Liver (tissue), 9 donors: ENCODE results near the gene KIF11. TPM values are rescaled to one million over a fixed set of nuclear protein-coding genes. Genes with fewer than 3 reads are reported as not detected.

Experiments used
- DNase-seq: peaks from one replicate; pipeline ENCODE4 v3.0.0-alpha.2; 2017; ENCODE audit warnings: low spot score
- H3K27ac ChIP-seq, 2 donors: one replicate each; pipeline ENCODE4 v1.7.0; 2013; ENCODE audit warnings: inconsistent platforms in 2 of 2, low read length in 2 of 2, control low read depth in 1 of 2, low read depth in 1 of 2, mild to moderate bottlenecking in 1 of 2
- H3K27me3 ChIP-seq, 4 donors: one replicate each; pipeline versions ENCODE4 v1.6.1 to v1.7.0; 2013; ENCODE audit warnings: low read length in 3 of 4, inconsistent platforms in 1 of 4, mild to moderate bottlenecking in 1 of 4, moderate library complexity in 1 of 4; ENCODE audit not compliant: control insufficient read depth in 4 of 4, insufficient read depth in 4 of 4
- H3K36me3 ChIP-seq, 4 donors: one replicate each; pipeline versions ENCODE4 v1.6.1 to v1.7.0; 2013; ENCODE audit warnings: low read length in 3 of 4, mild to moderate bottlenecking in 3 of 4, low read depth in 1 of 4, moderate library complexity in 1 of 4; ENCODE audit not compliant: control insufficient read depth in 4 of 4, insufficient read depth in 3 of 4
- H3K4me1 ChIP-seq, 4 donors: one replicate each; pipeline versions ENCODE4 v1.6.1 to v1.7.0; 2013; ENCODE audit warnings: low read length in 3 of 4, mild to moderate bottlenecking in 3 of 4, moderate library complexity in 1 of 4; ENCODE audit not compliant: control insufficient read depth in 4 of 4, insufficient read depth in 4 of 4
- H3K4me3 ChIP-seq, 3 donors: one replicate each; pipeline versions ENCODE4 v1.6.1 to v1.7.0; 2013; ENCODE audit warnings: low read length in 3 of 3, control low read depth in 1 of 3, low read depth in 1 of 3, mild to moderate bottlenecking in 1 of 3
- H3K9ac ChIP-seq, 2 donors: one replicate each; pipeline ENCODE4 v1.7.0; 2013; ENCODE audit warnings: low read length in 2 of 2, mild to moderate bottlenecking in 2 of 2, moderate library complexity in 2 of 2, control low read depth in 1 of 2, low read depth in 1 of 2
- H3K9me3 ChIP-seq, 4 donors: one replicate each; pipeline versions ENCODE4 v1.6.1 to v1.7.0; 2013; ENCODE audit warnings: low read length in 3 of 4; ENCODE audit not compliant: control insufficient read depth in 4 of 4
- EGR1 ChIP-seq, 2 donors: IDR thresholded peaks; 2 replicates each; pipeline ENCODE4 v1.6.1; 2016 to 2018; ENCODE audit warnings: antibody characterized with exemption in 2 of 2, low read depth in 2 of 2
- FOXA2 ChIP-seq: IDR thresholded peaks from 2 replicates; pipeline ENCODE4 v1.6.1; 2016; ENCODE audit warnings: antibody characterized with exemption
- HNF4A ChIP-seq, 2 donors: conservative IDR thresholded peaks; 2 replicates each; pipeline ENCODE4 v1.6.1; 2016; ENCODE audit warnings: antibody characterized with exemption in 2 of 2, mild to moderate bottlenecking in 2 of 2
- HNF4G ChIP-seq: IDR thresholded peaks from 2 replicates; pipeline ENCODE4 v1.6.1; 2016; ENCODE audit warnings: antibody characterized with exemption
- JUND ChIP-seq, 2 donors: IDR thresholded peaks; 2 replicates each; pipeline ENCODE4 v1.6.1; 2016; ENCODE audit warnings: antibody characterized with exemption in 2 of 2
- RAD21 ChIP-seq, 2 donors: IDR thresholded peaks; 2 replicates each; pipeline ENCODE4 v1.6.1; 2016; ENCODE audit warnings: antibody characterized with exemption in 2 of 2, mild to moderate bottlenecking in 2 of 2
- TAF1 ChIP-seq: conservative IDR thresholded peaks from 2 replicates; pipeline ENCODE4 v1.6.1; 2016; ENCODE audit warnings: antibody characterized with exemption, mild to moderate bottlenecking
- WGBS: extraction: QIAGEN DNeasy Blood & Tissue Kit; methylation state at CpG from one replicate; pipeline ENCODE4 v1.1.7; 2013; 5-methylcytosine and 5-hydroxymethylcytosine counted together
- polyA plus RNA-seq, 2 donors: library from polyadenylated mRNA; stranded (reverse) in 1 of 2; unstranded in 1 of 2; fragments of 200-250 nt in 1 of 2; fragments of >200 nt in 1 of 2; fragmentation: Nextera tagmentation in 1 of 2; extraction: Ambion mirVana in 1 of 2; gene quantifications; one replicate each; pipeline versions ENCODE4 v1.2.1 to v1.2.3, GENCODE V29; 2013 to 2015
- total RNA-seq, 2 donors: library from RNA; depleted of rRNA; stranded (reverse); fragments of >200 nt; gene quantifications; one replicate each; pipeline ENCODE4 v1.2.3, GENCODE V29; 2014
- TF ChIP-seq, protein P1 (sequence below): IDR thresholded peaks from 2 replicates; pipeline ENCODE4 v1.6.1; 2016; ENCODE audit warnings: antibody characterized with exemption
- TF ChIP-seq, protein P2 (sequence below): IDR thresholded peaks from 2 replicates; pipeline ENCODE4 v1.6.1; 2016; ENCODE audit warnings: antibody characterized with exemption
- TF ChIP-seq, protein P3 (sequence below): IDR thresholded peaks from 2 replicates; pipeline ENCODE4 v1.6.1; 2016; ENCODE audit warnings: antibody characterized with exemption, mild to moderate bottlenecking
- TF ChIP-seq, protein P4 (sequence below): IDR thresholded peaks from 2 replicates; pipeline ENCODE4 v1.6.1; 2016; ENCODE audit warnings: antibody characterized with exemption
- TF ChIP-seq, protein P5 (sequence below): fragments of 150-350 bp; IDR thresholded peaks from 2 replicates; pipeline ENCODE4 v1.5.1; 2017; ENCODE audit warnings: improper control_type of control experiment, low read depth, low read length; ENCODE audit not compliant: missing input control
- donor health status: healthy.
- donor health status: healthy.
- donor health status: healthy.
- donor health status: healthy.
- donor health status: healthy.

KIF11 gene
- total and polyA plus RNA-seq, 4 donors, result 0.25 to 29.2 (median 0.58) TPM

DNA sequence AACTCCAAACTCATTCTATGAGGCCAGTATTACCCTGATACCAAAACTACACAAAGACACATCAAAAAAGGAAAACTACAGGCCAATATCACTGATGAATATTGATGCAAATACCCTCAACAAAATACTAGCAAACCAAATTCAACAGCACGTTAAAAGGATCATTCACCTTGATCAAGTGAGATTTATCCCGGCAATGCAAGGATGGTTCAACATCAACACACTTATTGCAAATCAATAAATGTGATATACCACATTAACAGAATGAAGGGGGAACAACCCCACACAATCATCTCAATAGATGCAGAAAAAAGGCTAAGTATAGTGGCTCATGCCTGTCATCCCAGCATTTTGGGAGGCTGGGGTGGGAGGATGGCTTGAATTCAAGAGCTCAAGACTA lies 39.0 kb upstream of the KIF11 start:
- Histone ChIP-seq H3K4me3 (no peak overlapping the region), H3K9me3 (peaks cover 0 to 6% (median 3%) of the 10 kb centered on the region in 4 donors), H3K27me3 (no peaks in the 10 kb centered on the region), H3K36me3 (peaks cover 3 to 9% (median 7%) of the 10 kb centered on the region in 4 donors), H3K27ac (no peak overlapping the region), H3K9ac (no peak overlapping the region), H3K4me1 (no peaks in the 10 kb centered on the region)
- whole genome bisulfite sequencing, result 97% methylated on average over 2 of the region's 2 CpGs
- no peak for DNase-seq
- no peak for TF ChIP-seq FOXA2
- TF ChIP-seq RAD21 (IDR thresholded peaks at IDR 0.05), result no peak

DNA sequence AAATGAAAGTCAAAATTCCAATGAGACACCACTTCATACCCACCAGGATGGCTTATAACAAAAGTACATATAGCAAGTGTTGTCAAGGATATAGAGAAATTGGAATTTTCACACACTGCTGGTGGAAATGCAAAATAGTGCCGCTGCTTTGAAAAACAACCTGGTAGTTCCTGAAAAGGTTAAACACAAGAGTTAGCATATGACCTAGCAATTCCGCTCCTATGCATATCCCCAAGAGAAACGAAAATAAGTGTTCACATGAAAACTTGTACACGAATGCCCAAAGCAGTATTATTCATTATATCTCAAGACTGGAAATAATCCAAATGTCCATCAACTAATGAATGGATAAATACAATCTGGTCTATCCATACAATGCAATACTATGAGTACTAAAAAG lies 33.9 kb upstream of the KIF11 start:
- no peaks in the 10 kb centered on the region for H3K4me1 ChIP-seq
- no peaks in the 10 kb centered on the region for H3K27me3 ChIP-seq
- 99% methylated on average over 4 of the region's 4 CpGs for WGBS
- peaks cover 0 to 3% (median 3%) of the 10 kb centered on the region in 4 donors for H3K9me3 ChIP-seq
- no peak overlapping the region for H3K27ac ChIP-seq
- no peak overlapping the region for H3K9ac ChIP-seq
- no peak overlapping the region for H3K4me3 ChIP-seq
- TF ChIP-seq JUND (IDR thresholded peaks at IDR 0.05) (no peak), RAD21 (IDR thresholded peaks at IDR 0.05) (no peak), TAF1 (no peak), HNF4A (conservative IDR thresholded peaks at IDR 0.05) (no peak), FOXA2 (no peak), EGR1 (IDR thresholded peaks at IDR 0.05; ENCODE audit: low read depth in 2 of 2) (no peak)
- TF ChIP-seq, protein P1, sequence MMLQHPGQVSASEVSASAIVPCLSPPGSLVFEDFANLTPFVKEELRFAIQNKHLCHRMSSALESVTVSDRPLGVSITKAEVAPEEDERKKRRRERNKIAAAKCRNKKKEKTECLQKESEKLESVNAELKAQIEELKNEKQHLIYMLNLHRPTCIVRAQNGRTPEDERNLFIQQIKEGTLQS, result no peak
- TF ChIP-seq, protein P2, sequence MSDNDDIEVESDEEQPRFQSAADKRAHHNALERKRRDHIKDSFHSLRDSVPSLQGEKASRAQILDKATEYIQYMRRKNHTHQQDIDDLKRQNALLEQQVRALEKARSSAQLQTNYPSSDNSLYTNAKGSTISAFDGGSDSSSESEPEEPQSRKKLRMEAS, result no peak
- TF ChIP-seq, protein P3, sequence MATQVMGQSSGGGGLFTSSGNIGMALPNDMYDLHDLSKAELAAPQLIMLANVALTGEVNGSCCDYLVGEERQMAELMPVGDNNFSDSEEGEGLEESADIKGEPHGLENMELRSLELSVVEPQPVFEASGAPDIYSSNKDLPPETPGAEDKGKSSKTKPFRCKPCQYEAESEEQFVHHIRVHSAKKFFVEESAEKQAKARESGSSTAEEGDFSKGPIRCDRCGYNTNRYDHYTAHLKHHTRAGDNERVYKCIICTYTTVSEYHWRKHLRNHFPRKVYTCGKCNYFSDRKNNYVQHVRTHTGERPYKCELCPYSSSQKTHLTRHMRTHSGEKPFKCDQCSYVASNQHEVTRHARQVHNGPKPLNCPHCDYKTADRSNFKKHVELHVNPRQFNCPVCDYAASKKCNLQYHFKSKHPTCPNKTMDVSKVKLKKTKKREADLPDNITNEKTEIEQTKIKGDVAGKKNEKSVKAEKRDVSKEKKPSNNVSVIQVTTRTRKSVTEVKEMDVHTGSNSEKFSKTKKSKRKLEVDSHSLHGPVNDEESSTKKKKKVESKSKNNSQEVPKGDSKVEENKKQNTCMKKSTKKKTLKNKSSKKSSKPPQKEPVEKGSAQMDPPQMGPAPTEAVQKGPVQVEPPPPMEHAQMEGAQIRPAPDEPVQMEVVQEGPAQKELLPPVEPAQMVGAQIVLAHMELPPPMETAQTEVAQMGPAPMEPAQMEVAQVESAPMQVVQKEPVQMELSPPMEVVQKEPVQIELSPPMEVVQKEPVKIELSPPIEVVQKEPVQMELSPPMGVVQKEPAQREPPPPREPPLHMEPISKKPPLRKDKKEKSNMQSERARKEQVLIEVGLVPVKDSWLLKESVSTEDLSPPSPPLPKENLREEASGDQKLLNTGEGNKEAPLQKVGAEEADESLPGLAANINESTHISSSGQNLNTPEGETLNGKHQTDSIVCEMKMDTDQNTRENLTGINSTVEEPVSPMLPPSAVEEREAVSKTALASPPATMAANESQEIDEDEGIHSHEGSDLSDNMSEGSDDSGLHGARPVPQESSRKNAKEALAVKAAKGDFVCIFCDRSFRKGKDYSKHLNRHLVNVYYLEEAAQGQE, result no peak
- TF ChIP-seq, protein P4, sequence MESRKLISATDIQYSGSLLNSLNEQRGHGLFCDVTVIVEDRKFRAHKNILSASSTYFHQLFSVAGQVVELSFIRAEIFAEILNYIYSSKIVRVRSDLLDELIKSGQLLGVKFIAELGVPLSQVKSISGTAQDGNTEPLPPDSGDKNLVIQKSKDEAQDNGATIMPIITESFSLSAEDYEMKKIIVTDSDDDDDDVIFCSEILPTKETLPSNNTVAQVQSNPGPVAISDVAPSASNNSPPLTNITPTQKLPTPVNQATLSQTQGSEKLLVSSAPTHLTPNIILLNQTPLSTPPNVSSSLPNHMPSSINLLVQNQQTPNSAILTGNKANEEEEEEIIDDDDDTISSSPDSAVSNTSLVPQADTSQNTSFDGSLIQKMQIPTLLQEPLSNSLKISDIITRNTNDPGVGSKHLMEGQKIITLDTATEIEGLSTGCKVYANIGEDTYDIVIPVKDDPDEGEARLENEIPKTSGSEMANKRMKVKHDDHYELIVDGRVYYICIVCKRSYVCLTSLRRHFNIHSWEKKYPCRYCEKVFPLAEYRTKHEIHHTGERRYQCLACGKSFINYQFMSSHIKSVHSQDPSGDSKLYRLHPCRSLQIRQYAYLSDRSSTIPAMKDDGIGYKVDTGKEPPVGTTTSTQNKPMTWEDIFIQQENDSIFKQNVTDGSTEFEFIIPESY, result no peak
- no peak for DNase-seq
- peaks cover 3 to 15% (median 9%) of the 10 kb centered on the region in 4 donors for H3K36me3 ChIP-seq

DNA sequence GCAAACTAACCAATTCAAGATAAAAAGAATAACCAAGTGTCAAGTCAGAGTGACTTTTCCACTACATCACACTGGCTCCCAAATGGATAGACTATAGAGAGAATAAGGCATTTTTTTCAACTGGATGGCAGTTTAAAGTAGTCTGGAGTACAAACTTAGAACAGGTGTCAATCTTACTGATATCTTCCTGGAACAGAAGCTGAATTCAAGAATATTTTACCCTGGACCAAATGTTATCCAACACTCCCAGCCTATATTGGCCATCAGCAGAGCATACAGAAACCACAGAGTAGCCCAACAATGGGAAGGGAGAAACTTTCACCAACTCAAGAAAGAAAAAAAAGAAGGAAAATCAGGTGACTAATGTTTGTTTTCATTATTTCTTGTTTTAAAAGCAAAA lies 30.5 kb upstream of the KIF11 start:
- TF ChIP-seq JUND (IDR thresholded peaks at IDR 0.05) (no peak), FOXA2 (no peak), HNF4G (no peak), EGR1 (IDR thresholded peaks at IDR 0.05; ENCODE audit: low read depth in 2 of 2) (no peak)
- TF ChIP-seq, protein P3, result no peak
- TF ChIP-seq, protein P5, sequence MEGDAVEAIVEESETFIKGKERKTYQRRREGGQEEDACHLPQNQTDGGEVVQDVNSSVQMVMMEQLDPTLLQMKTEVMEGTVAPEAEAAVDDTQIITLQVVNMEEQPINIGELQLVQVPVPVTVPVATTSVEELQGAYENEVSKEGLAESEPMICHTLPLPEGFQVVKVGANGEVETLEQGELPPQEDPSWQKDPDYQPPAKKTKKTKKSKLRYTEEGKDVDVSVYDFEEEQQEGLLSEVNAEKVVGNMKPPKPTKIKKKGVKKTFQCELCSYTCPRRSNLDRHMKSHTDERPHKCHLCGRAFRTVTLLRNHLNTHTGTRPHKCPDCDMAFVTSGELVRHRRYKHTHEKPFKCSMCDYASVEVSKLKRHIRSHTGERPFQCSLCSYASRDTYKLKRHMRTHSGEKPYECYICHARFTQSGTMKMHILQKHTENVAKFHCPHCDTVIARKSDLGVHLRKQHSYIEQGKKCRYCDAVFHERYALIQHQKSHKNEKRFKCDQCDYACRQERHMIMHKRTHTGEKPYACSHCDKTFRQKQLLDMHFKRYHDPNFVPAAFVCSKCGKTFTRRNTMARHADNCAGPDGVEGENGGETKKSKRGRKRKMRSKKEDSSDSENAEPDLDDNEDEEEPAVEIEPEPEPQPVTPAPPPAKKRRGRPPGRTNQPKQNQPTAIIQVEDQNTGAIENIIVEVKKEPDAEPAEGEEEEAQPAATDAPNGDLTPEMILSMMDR, result no peak
- no peak overlapping the region for H3K9ac ChIP-seq
- H3K36me3 ChIP-seq, result peaks cover 5 to 9% (median 6%) of the 10 kb centered on the region in 4 donors
- no peak overlapping the region for H3K4me3 ChIP-seq
- no peaks in the 10 kb centered on the region for H3K27me3 ChIP-seq
- no peaks in the 10 kb centered on the region for H3K9me3 ChIP-seq
- H3K27ac ChIP-seq, result no peak overlapping the region
- H3K4me1 ChIP-seq, result no peaks in the 10 kb centered on the region
- DNase-seq, result no peak
